SK-N-SH treated with all-trans-retinoic acid at 6 μM for 48 hours (cell line): ENCODE results near the gene ST6GAL2.

Experiments used
- ATAC-seq: fragments of 200-7000 bp; cut with Tn5 transposase; 3 replicates; pipeline ENCODE4 v1.9.1; 2020; ENCODE audit warnings: mild to moderate bottlenecking, moderate library complexity
- ARNTL ChIP-seq: fragments of 450-650 bp; formaldehyde crosslinking; IDR thresholded peaks from 2 replicates; pipeline ENCODE4 v1.5.0; 2020; ENCODE audit warnings: low read depth, mild to moderate bottlenecking, moderate library complexity, borderline replicate concordance
- BACH2 ChIP-seq: fragments of 250-450 bp; sonication (Bioruptor Pico); IDR thresholded peaks from 2 replicates; pipeline ENCODE4 v1.9.0; 2021; ENCODE audit warnings: mild to moderate bottlenecking, borderline replicate concordance
- CSDC2 ChIP-seq: fragments of 250-450 bp; sonication (Bioruptor Pico); IDR thresholded peaks from 2 replicates; pipeline ENCODE4 v1.5.0; 2020; ENCODE audit warnings: mild to moderate bottlenecking, moderate library complexity
- ESRRG ChIP-seq: fragments of 250-450 bp; sonication (Bioruptor Pico); IDR thresholded peaks from 2 replicates; pipeline ENCODE4 v1.6.1; 2021; ENCODE audit warnings: mild to moderate bottlenecking
- GLIS3 ChIP-seq: fragments of 250-450 bp; sonication (Bioruptor Pico); IDR thresholded peaks from 2 replicates; pipeline ENCODE4 v1.5.0; 2020; ENCODE audit warnings: mild to moderate bottlenecking, moderate library complexity
- ISL1 ChIP-seq: fragments of 250-450 bp; sonication (Bioruptor Pico); IDR thresholded peaks from 2 replicates; pipeline ENCODE4 v2.1.2; 2022; ENCODE audit warnings: mild to moderate bottlenecking, moderate library complexity
- OSR1 ChIP-seq: fragments of 250-450 bp; sonication (Bioruptor Pico); IDR thresholded peaks from 2 replicates; pipeline ENCODE4 v1.8.0; 2022; ENCODE audit warnings: moderate library complexity, mild to moderate bottlenecking, inconsistent platforms
- PPARA ChIP-seq: fragments of 250-450 bp; sonication (Bioruptor Pico); IDR thresholded peaks from 2 replicates; pipeline ENCODE4 v1.5.0; 2020; ENCODE audit warnings: mild to moderate bottlenecking, borderline replicate concordance
- RARB ChIP-seq: fragments of 250-450 bp; sonication (Bioruptor Pico); IDR thresholded peaks from 2 replicates; pipeline ENCODE4 v1.8.0; 2021; ENCODE audit warnings: mild to moderate bottlenecking, moderate library complexity
- TCF4 ChIP-seq: fragments of 250-450 bp; sonication (Bioruptor Pico); IDR thresholded peaks from 2 replicates; pipeline ENCODE4 v1.8.0; 2021; ENCODE audit warnings: mild to moderate bottlenecking, moderate library complexity, borderline replicate concordance
- ZC3H10 ChIP-seq: fragments of 250-450 bp; sonication (Bioruptor Pico); IDR thresholded peaks from 2 replicates; pipeline ENCODE4 v1.5.1; 2021; ENCODE audit warnings: mild to moderate bottlenecking, moderate library complexity
- ZFP30 ChIP-seq: fragments of 450-650 bp; formaldehyde crosslinking; IDR thresholded peaks from 2 replicates; pipeline ENCODE4 v1.5.0; 2022; ENCODE audit warnings: mild to moderate bottlenecking, moderate library complexity
- ZNF565 ChIP-seq: fragments of 450-650 bp; formaldehyde crosslinking; conservative IDR thresholded peaks from 2 replicates; pipeline ENCODE4 v1.5.0; 2020; ENCODE audit warnings: low read depth, mild to moderate bottlenecking, moderate library complexity
- ZNF70 ChIP-seq: fragments of 450-650 bp; formaldehyde crosslinking; IDR thresholded peaks from 2 replicates; pipeline ENCODE4 v1.5.0; 2020; ENCODE audit warnings: mild to moderate bottlenecking, moderate library complexity
- TF ChIP-seq, protein P1 (sequence below): fragments of 250-450 bp; sonication (Bioruptor Pico); IDR thresholded peaks from 2 replicates; pipeline ENCODE4 v1.8.0; 2021; ENCODE audit warnings: low read depth, mild to moderate bottlenecking, moderate library complexity, borderline replicate concordance
- TF ChIP-seq, protein P2 (sequence below): fragments of 250-450 bp; sonication (Bioruptor Pico); IDR thresholded peaks from 2 replicates; pipeline ENCODE4 v1.8.0; 2020; ENCODE audit warnings: mild to moderate bottlenecking, moderate library complexity, borderline replicate concordance
- TF ChIP-seq, protein P3 (sequence below): fragments of 250-450 bp; sonication (Bioruptor Pico); IDR thresholded peaks from 2 replicates; pipeline ENCODE4 v1.5.1; 2020; ENCODE audit warnings: low read depth, mild to moderate bottlenecking, moderate library complexity
- TF ChIP-seq, protein P4 (sequence below): fragments of 250-450 bp; sonication (Bioruptor Pico); IDR thresholded peaks from 2 replicates; pipeline ENCODE4 v1.5.1; 2021; ENCODE audit warnings: mild to moderate bottlenecking, moderate library complexity

ST6GAL2 gene

DNA sequence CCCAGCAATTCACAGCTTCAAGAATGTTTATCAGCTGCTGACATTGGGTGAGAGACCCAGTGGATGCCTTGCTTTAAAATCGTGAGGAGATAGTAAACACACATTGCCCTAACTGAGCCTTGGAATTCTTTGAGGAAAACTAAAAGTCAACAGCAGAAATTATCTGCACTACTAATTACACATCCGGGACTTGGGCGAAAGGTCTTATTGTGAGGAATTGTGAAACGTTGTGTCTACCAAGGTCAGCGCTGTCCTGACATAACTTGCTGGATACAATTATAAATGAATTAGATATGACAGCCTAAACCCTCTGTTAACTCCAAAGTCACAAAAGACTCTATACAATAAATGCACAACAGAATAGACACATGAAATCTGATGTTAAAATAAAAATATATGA is 121.4 kb downstream of the ST6GAL2 start:
- ATAC-seq = no peak
- no peak for TF ChIP-seq ISL1 (CRISPR knock-in tag)
- no peak for TF ChIP-seq PPARA (CRISPR knock-in tag)
- TF ChIP-seq CSDC2 (CRISPR knock-in tag) = no peak
- TF ChIP-seq, protein P1, sequence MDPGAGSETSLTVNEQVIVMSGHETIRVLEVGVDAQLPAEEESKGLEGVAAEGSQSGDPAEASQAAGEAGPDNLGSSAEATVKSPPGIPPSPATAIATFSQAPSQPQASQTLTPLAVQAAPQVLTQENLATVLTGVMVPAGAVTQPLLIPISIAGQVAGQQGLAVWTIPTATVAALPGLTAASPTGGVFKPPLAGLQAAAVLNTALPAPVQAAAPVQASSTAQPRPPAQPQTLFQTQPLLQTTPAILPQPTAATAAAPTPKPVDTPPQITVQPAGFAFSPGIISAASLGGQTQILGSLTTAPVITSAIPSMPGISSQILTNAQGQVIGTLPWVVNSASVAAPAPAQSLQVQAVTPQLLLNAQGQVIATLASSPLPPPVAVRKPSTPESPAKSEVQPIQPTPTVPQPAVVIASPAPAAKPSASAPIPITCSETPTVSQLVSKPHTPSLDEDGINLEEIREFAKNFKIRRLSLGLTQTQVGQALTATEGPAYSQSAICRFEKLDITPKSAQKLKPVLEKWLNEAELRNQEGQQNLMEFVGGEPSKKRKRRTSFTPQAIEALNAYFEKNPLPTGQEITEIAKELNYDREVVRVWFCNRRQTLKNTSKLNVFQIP (CRISPR knock-in tag) = no peak

DNA sequence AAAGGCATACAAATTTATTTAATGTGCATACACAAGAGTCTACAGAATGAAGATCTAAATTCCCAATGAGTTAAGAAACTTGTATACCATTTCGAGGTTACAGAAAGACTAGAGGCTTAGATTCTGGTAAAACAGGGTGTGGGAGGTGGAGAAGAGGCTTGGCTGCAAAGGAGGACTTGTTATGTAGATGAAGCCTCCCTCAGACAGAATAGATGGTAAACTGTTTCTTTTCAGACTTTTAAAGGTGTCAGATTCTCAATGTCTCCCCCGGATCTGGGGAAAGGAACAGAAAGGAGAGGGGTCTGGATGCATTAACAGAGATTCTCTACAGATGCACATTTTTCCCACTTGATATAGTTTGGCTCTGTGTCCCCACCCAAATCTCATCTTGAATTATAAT is 126.0 kb downstream of the ST6GAL2 start:
- no peak for ATAC-seq
- TF ChIP-seq ZNF565 (CRISPR knock-in tag) = no peak
- TF ChIP-seq ARNTL (CRISPR knock-in tag) = no peak
- TF ChIP-seq PPARA (CRISPR knock-in tag) = no peak
- TF ChIP-seq ESRRG (CRISPR knock-in tag) = no peak
- TF ChIP-seq, protein P2, sequence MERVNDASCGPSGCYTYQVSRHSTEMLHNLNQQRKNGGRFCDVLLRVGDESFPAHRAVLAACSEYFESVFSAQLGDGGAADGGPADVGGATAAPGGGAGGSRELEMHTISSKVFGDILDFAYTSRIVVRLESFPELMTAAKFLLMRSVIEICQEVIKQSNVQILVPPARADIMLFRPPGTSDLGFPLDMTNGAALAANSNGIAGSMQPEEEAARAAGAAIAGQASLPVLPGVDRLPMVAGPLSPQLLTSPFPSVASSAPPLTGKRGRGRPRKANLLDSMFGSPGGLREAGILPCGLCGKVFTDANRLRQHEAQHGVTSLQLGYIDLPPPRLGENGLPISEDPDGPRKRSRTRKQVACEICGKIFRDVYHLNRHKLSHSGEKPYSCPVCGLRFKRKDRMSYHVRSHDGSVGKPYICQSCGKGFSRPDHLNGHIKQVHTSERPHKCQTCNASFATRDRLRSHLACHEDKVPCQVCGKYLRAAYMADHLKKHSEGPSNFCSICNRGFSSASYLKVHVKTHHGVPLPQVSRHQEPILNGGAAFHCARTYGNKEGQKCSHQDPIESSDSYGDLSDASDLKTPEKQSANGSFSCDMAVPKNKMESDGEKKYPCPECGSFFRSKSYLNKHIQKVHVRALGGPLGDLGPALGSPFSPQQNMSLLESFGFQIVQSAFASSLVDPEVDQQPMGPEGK = no peak
- TF ChIP-seq RARB (CRISPR knock-in tag) = no peak
- no peak for TF ChIP-seq ZFP30 (CRISPR knock-in tag)
- TF ChIP-seq, protein P3, sequence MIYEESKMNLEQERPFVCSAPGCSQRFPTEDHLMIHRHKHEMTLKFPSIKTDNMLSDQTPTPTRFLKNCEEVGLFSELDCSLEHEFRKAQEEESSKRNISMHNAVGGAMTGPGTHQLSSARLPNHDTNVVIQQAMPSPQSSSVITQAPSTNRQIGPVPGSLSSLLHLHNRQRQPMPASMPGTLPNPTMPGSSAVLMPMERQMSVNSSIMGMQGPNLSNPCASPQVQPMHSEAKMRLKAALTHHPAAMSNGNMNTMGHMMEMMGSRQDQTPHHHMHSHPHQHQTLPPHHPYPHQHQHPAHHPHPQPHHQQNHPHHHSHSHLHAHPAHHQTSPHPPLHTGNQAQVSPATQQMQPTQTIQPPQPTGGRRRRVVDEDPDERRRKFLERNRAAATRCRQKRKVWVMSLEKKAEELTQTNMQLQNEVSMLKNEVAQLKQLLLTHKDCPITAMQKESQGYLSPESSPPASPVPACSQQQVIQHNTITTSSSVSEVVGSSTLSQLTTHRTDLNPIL (CRISPR knock-in tag) = no peak
- TF ChIP-seq ZC3H10 (CRISPR knock-in tag) = no peak
- TF ChIP-seq OSR1 = no peak
- TF ChIP-seq ISL1 (CRISPR knock-in tag) = no peak
- TF ChIP-seq GLIS3 (CRISPR knock-in tag) = no peak
- TF ChIP-seq, all 23 proteins: peak for 0

DNA sequence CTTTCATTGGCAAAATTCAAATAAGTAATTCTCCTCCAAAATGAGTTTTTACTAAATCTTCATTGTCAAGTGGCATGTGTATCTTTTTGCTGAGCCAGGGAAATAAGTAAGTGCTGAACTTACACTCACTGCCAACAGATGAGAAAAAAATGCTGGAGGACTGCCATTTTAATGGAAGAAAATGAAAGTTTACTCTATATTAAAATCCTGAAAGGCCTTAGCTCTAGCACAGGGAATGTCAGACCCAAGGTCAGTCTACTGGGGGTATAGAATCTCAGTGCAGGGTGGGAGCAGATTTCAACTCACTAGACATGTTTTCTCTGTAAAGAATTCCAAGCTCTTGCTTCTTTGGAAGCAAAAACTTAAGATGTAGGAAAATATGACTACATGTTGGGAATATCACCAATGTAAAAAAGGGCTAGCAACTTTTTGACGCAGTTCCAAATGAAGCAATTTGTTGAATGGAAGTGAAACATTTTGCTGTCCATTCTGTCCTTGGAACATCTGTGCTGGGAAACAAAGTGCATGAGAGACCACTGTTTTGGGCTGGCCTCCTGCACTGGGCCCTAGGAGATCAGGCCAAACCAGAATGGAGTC is 127.0 kb downstream of the ST6GAL2 start:
- ATAC-seq = no peak
- TF ChIP-seq, protein P1 (CRISPR knock-in tag) = no peak
- TF ChIP-seq BACH2 (CRISPR knock-in tag) (no peak), TCF4 (CRISPR knock-in tag) (no peak), ZFP30 (CRISPR knock-in tag) (no peak), ZC3H10 (CRISPR knock-in tag) (no peak), ZNF70 (CRISPR knock-in tag) (no peak), OSR1 (no peak), GLIS3 (CRISPR knock-in tag) (no peak), PPARA (CRISPR knock-in tag) (no peak), ARNTL (CRISPR knock-in tag) (no peak)
- TF ChIP-seq, protein P4, sequence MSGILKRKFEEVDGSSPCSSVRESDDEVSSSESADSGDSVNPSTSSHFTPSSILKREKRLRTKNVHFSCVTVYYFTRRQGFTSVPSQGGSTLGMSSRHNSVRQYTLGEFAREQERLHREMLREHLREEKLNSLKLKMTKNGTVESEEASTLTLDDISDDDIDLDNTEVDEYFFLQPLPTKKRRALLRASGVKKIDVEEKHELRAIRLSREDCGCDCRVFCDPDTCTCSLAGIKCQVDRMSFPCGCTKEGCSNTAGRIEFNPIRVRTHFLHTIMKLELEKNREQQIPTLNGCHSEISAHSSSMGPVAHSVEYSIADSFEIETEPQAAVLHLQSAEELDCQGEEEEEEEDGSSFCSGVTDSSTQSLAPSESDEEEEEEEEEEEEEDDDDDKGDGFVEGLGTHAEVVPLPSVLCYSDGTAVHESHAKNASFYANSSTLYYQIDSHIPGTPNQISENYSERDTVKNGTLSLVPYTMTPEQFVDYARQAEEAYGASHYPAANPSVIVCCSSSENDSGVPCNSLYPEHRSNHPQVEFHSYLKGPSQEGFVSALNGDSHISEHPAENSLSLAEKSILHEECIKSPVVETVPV = no peak
- TF ChIP-seq, protein P3 (CRISPR knock-in tag) = no peak
